Colon (tissue), 2 donors: Measurements from ENCODE around the gene NR3C2.

Source experiments
- FAIRE-seq: peaks from 2 replicates; lab custom pipeline; 2012; peaks lifted over from hg19 to GRCh38; lab: Jason Lieb, UNC
- donor health status: control.
- donor health status: control.

Gene NR3C2

DNA sequence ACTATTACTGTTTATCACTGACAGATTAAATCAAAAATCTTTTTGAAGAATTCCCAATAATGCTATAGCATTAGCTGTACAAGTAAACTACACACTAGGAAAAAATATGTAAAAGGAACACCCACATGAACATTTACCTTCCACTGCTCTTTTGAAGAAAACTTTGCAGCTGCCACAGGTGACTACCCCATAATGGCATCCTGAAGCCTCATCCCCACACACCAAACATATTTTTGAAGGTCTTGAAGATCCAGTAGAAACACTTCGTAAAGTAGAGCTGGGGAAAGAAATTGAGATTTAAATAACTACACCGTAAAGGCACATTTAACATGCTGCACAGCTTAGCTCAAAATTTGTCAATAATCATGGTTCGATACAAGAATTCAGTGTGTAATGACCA is 182.4 kb downstream of the NR3C2 start:
- no peak for FAIRE-seq

DNA sequence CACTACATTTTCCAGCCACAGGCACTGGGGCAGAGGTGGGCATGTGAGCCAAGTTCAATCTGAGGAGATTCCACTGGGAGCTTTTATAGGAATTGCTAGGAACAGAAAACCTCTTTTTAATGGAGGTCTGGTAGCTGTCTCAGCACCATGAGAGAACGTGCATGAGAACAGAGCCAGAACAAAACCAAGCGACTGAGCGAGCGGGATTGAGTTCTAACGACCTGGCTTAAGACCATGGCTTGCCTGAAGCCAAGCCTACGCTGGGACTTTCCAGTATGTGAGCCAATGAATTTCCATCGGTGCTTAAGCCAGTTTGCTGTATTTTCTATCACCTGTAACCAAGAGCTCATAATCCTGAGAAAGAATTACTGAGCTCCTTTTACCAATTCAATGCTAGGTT is 183.7 kb downstream of the NR3C2 start:
- FAIRE-seq: no peak

DNA sequence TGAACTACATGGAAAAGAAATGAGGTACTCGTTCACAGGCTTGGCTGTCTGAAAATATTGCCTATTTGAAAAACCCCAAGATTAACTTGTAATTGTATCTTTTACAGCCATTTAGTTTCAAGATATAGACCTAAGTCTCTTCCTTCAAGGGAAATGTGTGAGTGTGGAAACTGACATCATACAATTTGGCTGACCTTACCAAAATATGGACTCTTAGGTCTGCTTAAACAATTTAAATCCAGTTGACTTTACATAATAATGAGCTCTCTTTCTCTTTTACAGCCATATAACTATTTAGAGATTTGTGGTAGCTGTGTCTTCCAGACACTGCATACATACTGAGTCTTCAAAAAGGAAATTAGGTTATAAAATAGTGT is 186.9 kb downstream of the NR3C2 start:
- no peak for FAIRE-seq

DNA sequence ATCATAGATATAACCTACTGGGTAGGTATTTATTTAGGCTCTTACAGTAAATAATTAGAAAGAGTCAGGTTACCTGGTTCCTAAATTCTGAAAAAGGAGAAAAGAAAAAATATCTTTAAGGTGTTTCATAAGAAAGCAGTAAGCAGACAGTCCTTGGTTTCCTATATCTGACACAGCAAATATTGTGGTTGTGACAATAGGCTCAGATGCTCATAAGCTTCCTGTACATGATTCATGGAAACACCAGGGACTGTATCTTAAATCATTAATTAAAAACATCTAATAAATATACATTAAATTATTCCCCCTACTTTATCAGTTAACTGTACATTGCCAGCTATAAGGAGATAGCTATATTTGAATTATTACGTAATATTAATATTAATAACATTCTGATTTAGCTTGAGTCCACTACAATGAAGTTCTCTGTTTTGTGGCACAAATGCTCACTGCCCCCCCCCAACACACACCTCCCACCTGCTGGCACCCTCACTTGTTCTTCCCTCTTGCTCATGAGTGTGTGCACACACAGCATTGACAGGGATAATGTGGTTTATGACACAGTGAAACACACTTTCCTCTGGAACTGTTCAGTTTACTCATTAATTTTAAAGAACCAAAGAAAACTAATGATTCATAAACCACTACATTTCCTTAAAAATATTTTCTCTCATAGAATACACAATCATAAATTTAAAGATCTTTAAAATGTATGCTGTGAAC is 187.4 kb downstream of the NR3C2 start:
- FAIRE-seq: no peak

DNA sequence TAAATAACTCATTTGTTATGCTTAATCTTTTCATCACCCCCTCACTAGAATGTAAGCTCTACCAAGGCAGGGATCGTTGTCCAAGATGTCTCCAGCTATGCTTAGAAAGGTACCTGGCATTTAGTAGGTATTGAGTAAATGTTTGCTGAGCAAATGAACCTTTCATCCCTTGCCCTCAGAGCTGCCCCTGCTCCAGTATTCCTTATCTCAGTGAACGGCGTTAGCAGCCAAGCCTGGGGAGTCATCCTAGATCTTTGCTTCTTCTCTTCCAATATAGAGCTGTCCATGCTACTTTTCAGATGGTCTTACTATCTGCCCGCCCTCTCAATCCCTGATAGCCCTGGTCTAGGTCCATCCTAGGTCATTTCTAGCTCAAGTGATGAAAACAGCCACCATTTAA is 188.4 kb downstream of the NR3C2 start:
- FAIRE-seq: no peak

DNA sequence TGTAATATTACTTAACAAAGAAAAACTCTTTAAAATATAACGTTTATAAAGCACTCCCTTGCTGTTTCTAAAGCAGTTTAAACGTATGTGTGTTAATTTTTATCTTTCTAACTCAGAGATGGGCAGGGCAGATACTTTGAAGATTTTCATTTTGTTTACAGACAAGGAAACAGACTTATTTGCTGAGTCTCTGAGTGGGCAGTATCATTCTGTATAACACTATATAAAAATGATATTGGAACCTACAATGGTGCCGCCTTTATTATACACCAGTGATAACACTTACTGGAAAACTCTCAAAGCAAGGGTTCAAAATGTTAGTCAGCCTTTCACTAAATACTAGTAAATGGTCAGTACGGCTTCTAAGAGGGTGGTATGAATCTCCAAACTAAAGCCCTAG is 193.4 kb downstream of the NR3C2 start:
- FAIRE-seq: no peak

DNA sequence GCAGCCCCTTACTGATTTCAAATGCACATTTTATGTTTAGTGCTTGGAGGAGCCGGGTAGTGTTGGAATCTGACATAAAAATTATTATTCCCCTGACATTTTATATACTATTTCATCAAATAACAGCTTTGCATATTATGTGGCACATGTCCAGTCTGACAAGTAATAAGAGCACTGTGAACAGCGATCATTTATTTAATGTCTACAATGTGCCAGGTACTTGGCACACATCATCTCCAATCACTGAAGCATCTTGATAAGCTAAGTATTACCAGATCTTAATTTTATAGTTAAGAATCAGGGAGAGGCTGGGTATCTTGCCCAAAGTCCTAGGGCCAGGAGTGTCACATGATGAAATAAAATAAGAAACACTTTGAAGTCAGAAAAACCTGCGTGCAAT is 197.2 kb downstream of the NR3C2 start:
- FAIRE-seq: no peak

DNA sequence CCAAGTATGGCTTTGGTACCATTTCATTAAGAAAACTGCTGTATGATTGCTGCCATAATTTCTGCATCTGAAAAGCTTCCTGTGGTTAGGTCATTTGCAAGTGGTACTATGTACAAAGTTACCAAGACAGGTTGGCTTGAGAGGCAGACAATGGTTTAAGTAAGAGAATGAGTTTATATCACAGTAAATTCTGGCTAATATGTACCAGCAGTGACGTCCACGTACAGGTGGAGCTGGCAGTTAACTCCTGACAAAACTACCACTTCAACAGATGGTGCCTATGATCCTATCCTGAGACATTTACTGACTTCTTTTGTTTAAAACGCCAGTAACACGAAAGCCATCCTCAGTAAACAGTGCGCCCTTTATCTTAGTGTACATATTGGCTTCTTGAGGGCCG is 198.4 kb downstream of the NR3C2 start:
- FAIRE-seq: no peak

DNA sequence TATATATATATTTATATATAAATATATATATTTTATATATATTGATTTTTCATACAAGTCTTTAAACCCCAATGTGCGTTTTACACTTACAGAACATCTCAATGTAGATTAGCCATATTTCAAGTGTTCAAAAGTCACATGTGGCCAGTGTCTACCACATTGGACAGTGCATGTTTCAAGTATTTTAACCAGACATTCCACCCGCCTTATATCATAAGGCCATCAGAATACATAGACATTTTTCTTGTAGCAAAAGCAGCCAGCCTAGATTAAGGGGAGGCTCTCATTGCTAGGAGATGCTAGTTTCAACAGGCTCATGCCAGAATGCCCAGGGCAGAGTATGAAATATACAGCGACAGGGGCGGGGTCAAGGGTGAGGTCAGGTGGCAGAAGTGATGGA is 202.0 kb downstream of the NR3C2 start:
- FAIRE-seq: no peak

DNA sequence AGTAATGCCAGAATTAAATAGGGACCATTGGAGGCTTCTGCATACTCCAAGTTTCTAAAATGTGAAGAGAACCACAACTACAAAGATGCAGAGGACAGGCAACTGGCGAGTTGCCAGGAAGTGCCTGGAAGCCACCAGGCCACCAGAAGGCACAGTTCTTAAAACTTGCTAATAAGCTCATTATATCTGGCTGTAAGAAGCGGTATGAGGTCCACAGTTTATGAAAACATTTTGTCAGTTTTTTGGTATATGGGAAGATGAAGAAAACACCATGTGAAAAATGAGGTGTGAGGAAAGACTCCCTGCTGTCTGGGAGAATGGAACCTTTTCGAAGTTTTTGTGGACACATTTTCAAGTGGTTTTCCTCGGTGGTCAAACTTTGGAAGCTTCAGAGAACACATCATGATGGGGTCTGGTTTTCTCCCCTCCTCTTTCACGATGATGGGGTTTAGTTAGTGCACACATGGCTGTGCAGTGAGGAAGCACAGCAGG is 202.7 kb downstream of the NR3C2 start:
- no peak for FAIRE-seq

DNA sequence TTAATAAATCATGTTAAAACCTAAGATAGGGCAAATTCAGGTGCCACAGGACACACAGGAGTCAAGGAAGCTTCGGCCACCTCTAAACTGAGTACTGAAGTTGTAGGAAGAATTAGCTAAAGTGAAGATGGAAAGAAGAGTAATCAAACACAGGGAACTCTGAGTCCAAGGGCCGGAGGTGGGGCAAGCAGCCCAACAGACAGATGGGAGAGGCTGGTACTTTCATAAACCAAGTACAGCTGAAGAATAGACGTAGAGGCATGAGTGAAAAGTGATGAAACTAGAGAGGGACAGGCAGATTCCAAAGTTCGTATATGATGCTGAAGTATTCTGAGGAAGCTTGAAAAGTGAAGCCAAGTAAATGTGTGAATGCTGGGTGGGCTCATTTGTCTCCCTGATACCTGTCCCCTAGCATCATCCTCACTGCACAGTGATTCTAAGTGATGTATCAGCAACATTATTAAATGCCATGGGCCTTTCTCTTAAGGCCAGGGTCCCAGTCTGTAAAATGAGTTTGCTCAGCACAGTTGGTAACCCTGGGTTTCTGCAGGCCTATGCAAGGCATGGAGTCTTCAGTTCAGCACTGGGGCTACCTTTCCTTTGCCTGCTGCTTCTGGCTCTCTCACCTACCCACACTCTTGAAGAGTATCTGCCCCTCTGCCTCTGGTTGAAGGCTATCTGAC is 203.3 kb downstream of the NR3C2 start:
- FAIRE-seq: no peak

DNA sequence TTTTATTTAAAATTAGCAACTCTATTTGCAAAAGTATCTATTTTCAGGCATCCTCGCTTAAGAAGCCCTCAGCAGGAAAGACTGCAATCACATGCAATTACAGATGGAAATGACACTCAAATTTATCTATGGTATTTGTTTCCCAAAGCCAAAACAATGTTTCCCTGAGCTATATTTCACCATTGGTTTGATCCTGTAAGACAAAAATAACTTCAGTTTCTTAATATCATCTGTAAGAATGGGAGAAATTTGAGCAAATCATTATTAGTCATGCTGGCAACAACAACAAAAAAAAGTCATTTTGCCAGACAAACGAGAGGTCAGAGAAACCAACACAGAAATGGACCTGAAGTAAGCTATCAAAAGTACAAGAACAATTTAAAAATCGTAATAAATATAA is 204.1 kb downstream of the NR3C2 start:
- no peak for FAIRE-seq

DNA sequence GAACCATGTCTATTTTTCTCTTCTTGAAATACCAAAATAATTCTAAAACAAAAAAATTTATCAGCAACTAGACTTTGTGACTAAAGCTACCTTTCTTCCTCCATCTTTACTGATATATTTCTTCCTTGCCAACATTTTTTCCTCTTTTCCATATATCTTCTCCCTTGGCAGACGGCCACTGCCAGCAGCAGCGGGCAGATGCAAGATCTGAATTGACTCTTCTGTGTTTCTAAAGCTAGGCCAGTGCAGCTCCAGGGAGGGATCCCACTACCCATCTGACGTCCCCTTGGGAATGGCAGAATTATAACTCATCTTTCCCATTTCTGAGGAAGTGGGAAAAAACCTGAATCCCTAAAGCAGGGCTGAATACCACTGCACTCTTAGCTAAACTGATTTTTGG is 206.4 kb downstream of the NR3C2 start:
- FAIRE-seq: no peak

DNA sequence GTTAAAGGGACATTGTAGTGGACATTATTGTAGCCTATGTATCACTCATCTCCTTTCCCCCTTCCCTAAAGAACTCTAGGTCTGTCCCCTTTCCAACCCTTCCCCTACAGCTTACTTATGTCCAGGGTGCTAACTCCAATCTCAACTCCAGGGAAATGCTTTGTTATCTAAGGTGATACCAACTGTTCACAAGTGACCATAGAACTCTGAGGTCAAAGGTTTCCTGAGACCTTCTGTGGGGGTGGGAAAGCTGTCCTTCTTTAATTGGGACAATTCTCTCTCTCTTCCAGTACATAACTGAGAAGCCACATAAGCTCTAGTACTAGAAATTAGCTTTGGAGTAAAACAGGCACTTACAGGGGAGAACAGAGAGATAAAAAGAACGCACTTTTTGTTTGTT is 212.4 kb downstream of the NR3C2 start:
- no peak for FAIRE-seq

DNA sequence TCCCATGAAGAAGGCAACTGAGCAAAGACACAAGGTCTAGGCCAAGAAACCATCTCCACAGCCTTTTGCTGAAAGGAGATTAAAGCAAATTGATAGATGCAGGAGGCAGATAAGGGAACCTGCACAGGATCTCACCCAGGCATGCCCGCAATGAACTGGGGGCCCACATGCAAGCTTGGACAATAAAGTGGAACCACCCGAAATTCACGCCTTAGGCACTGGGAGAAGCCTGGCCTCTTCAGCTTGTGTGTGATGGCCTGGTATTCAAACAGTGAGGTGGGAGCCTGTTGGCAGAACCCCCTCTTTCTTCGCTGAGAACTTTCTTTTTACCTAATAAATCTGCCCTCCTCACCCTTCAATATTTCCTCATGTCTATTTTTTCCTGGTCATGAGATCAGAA is 213.2 kb downstream of the NR3C2 start:
- no peak for FAIRE-seq

DNA sequence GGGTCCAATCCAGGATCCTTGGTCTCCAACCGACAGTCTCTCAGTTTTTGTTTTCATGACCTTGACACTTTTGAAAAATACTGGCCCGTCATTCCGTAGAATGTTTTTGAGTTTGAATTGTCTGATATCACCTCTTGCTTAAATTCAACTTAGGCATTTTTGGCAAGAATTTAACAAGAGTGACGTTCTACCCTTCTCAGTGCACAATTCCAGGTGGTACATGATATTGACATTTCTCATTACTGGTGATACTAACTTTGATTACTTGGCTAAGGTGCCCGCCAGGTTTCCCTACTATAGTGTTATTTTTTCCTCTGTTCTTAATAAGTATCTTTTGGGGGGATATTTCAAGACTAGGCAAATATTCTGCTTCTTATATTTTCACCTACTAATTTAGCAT is 215.1 kb downstream of the NR3C2 start:
- FAIRE-seq: no peak

DNA sequence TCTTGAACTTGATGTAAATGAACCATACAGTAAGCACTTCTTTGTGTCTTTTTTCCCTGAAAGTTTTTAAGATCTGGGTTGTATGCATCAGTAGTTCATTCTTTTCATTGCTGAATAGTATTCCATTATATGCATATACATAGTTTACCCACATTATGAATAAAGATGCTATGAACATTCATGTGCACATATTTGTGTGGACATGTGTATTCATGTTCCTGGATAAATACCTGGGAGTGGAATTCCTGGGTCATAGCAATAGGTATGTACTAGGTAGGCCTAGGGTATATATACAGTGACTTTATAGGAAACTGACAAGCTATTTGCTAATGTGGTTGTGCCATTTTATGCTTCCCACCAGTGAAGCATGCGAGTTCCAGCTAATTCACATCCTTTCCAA is 215.9 kb downstream of the NR3C2 start:
- no peak for FAIRE-seq

DNA sequence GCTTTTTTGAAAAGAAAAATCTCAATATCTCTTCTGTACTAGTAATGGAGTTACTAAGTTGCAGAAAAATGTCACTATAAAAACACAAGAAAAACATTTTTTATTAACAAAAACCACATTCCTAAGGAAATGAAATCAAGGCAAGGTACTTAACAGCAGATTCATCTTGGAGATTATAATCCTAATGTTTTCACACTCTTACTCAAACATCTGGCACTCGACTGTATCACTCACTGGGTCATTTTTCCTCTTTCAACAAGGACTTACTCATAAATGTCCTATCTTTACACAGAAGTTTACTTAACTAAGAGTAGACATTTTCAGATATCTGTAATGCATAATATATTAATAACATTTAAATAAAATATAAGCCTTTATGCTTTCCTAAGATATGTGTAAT is 216.6 kb downstream of the NR3C2 start:
- FAIRE-seq: no peak

DNA sequence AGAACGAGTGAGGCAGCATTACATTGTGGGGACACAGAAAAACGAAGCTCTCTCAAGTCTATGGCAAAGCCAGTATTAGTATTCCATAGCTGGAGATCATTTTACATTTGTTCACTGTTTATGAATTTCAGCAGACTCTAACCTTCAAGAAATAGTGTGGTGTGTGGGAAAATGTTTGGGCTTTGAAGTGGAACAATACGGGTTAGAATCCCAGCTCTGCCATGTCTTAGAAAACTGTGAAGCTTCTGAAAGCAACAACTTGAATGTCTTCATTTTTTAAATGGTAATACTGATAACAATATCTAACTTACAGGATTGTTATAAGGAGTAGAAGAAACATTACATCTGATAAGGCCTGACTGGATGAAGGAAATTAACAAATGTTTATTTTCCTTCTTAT is 217.7 kb downstream of the NR3C2 start:
- FAIRE-seq: no peak

DNA sequence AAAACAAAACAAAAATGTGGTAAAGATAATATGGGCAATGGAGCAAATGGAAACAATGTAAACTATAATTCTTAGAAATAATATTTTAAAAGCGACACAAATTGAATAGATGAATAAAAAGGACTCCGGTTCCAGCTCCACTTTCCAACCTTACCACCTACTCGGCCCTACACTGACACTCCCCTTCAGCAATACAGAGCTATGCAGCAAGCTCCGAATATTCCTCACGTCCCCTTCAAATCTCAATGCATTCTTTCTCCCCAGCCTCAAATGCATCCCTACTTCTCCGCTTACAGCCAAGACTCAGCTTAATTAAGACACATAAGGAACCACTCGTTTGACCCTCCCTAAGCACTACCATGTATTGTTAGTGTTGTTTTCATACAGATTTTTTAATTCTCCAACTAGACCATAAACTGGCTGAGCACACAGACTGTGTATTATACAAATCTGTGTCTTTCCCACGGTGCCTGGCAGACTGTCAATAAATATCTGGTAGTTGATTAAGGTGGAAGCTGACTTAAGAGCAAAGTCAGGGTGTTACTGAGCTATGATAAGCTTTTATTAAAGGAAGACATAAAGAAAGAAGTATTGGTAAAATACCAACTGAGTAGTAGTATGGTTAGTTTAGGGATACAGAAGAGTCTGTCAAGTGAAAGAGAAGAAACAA is 219.1 kb downstream of the NR3C2 start:
- FAIRE-seq: no peak

DNA sequence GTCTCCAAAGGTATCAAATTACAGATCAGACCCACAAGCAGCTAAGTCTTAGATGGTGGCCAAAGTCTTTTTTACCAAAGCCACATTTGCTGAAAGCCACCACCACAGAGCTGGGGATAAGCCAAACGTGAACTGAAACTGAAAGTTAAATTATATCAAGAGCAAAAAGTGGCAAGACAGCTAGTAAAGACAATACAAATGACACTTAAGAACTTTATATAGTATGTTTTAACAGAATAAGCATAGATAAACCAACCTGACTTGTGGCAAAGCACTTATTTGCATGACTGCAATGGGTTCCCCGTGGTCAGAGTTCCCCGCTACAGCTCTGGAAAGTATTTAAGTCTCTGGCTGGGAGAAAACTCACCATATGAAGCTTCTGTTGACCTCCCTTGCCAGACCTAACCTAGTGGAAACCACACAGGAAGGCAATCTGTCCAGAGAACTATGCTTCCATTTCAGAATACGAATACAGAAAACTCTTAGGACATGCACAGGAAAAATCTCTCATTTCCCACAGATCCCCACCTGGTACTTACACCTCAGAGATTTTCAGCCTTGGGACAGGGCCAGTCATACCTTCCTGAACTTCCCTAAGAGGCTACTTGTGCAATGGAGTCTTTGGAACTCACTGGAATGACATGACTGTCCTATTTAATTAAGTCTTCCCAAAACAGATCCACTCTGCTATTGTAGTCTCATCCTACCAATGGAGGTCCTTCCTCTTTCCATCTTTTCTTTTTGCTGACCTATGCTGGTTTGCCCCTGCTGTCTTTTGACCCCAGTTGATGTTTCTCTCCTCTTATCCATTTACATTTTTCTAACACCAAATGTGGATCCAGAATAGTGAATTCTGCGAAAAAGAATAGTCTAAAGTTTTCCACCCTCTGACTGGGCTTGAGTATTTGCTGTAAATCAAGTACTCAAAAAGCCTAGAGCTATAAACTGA is 225.1 kb downstream of the NR3C2 start:
- no peak for FAIRE-seq

DNA sequence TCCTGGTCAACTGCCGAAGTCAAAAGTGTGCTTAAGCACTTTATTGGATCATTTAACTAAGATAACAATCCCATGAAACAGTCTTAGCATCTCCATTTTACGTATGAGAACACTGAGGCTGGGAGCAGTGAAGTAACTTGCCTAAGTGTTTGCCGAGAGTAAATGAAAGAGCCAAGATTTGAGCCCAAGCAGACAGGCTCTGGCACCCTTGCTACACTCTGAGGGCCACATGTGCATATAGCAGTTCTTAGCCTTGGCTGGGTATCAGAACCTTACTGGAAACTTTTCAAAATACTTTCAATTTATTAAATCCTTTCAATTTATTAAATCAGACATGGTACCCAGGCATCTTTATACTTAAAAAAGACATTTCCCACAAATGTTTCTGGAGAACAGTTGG is 225.9 kb downstream of the NR3C2 start:
- FAIRE-seq: no peak
